ENCODE measurements around the gene ACP1. TPM values are rescaled to one million over a fixed set of nuclear protein-coding genes. Genes with fewer than 3 reads are reported as not detected.

ACP1 gene
- total and polyA plus RNA-seq, 2 of the 8 experiments (the other 6 are each of a cell fraction or from before 2014, with no cell fraction given), result 115 to 155 TPM

DNA sequence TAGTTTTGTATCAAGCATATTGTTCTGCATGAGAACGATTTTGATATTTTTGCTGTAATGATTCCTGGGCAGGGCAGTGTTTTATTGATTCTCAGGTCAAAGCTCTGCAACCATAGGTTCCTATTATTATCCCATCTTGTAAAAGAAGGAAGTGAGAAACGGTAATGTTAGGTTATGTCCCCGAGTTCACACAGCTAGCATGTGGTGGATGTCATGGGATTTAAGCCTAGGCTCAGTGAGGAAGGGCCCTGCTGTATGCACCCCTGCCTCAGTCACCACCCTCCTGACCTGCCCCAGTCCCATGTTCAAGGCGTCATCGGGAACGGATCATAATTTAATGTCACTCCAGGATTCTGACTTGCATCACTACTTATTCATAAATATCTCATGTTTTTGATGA, 10.7 kb downstream of the ACP1 start:
- Histone ChIP-seq H2AFZ (ENCODE audit: low read length) (no peak overlapping the region), H2BK5ac (ENCODE audit: low read depth, low read length) (no peak overlapping the region), H4K91ac (replicated peaks; ENCODE audit: insufficient read length, low read length) (no peak overlapping the region), H2AK5ac (ENCODE audit: low read depth, low read length) (no peak overlapping the region), H3K4me3 (ENCODE audit: extremely low read depth in 1 of 4, insufficient read depth in 2 of 4, low read depth in 3 of 4, low read length in 4 of 4) (no peak overlapping the region), H4K8ac (ENCODE audit: extremely low read depth, insufficient read depth, low read length) (no peak overlapping the region), H3K36me3 (ENCODE audit: control insufficient read depth in 2 of 4, insufficient read depth in 4 of 4, low read length in 3 of 4) (peaks cover 14 to 74% (median 37%) of the 10 kb centered on the region in 4 experiments), H2BK120ac (replicated peaks; ENCODE audit: low read depth, low read length) (no peak overlapping the region), H3K9me3 (ENCODE audit: insufficient read depth in 2 of 2, low read depth in 1 of 2, low read length in 1 of 2) (no peaks in the 10 kb centered on the region), H3K23me2 (ENCODE audit: low read depth, low read length) (no peaks in the 10 kb centered on the region), H3K9ac (replicated peaks in 1 of 4; ENCODE audit: extremely low read depth in 1 of 4, low read depth in 3 of 4, low read length in 3 of 4) (no peak overlapping the region), H3K56ac (replicated peaks; ENCODE audit: insufficient read length, low read depth, low read length) (no peak overlapping the region), H3K79me2 (ENCODE audit: control insufficient read depth in 1 of 2, insufficient read depth in 2 of 2, low read length in 2 of 2) (peaks cover 3 to 62% of the 10 kb centered on the region in 2 experiments; a peak in 3 of 4 replicates), H4K5ac (ENCODE audit: insufficient read length, low read depth, low read length) (no peak overlapping the region), H3K4me1 (replicated peaks in 1 of 4; ENCODE audit: control insufficient read depth in 3 of 4, insufficient read depth in 4 of 4, low read length in 3 of 4) (no peaks in the 10 kb centered on the region), H3K79me1 (ENCODE audit: low read depth, low read length) (peaks cover 9% of the 10 kb centered on the region), H3K27me3 (replicated peaks in 1 of 4; ENCODE audit: control insufficient read depth in 3 of 4, extremely low read depth in 1 of 4, insufficient read depth in 3 of 4, low read length in 3 of 4) (no peaks in the 10 kb centered on the region), H2BK12ac (ENCODE audit: low read depth, low read length) (no peak overlapping the region), H4K20me1 (replicated peaks in 1 of 2; ENCODE audit: control insufficient read depth in 1 of 2, insufficient read depth in 2 of 2, low read length in 2 of 2) (peaks cover 18 to 23% of the 10 kb centered on the region in 2 experiments), H3K4ac (replicated peaks; ENCODE audit: insufficient read length, low read depth, low read length) (no peak overlapping the region), H3K23ac (ENCODE audit: insufficient read length) (no peak overlapping the region), H2BK15ac (ENCODE audit: low read length) (no peak overlapping the region), H2BK20ac (ENCODE audit: low read length) (no peak overlapping the region), H3K18ac (ENCODE audit: extremely low read depth, low read length) (no peak overlapping the region), H3K4me2 (ENCODE audit: insufficient read depth in 1 of 2, low read depth in 2 of 2, low read length in 2 of 2) (no peak overlapping the region), H3K27ac (ENCODE audit: low read depth, low read length) (no peak overlapping the region), H3K14ac (ENCODE audit: insufficient read length) (no peak overlapping the region)
- POLR2A ChIA-PET (ENCODE audit: partially characterized antibody), result interaction anchor here (0.8 to 1.8 kb wide), 2 partner anchors 10 to 12 kb away, joined by 3 to 5 read pairs; partner anchors contain the start of gene ALKAL2
- DNase-seq (ENCODE audit: low read depth in 1 of 2, low spot score in 2 of 2), result no peak
- WGBS, 2 experiments (ENCODE audit: extremely low coverage in 1 of 2, insufficient coverage in 1 of 2, insufficient read length in 1 of 2, insufficient replicate concordance in 2 of 2, low coverage in 1 of 2, low lambda C conversion rate in 2 of 2, missing lambda C conversion rate in 1 of 2), result 88% methylated on average over 6 of the region's 6 CpGs; no CpG with 5 or more reads in 1 of the 2 experiments
- CTCF ChIA-PET (ENCODE audit: partially characterized antibody), result interaction anchor here (0.6 to 2.5 kb wide), 4 partner anchors 15 to 259 kb away, joined by 3 to 12 read pairs (median 4); no protein-coding TSS in a partner anchor
- no peak for FAIRE-seq
- TF ChIP-seq CBX8 (IDR thresholded peaks at IDR 0.05; ENCODE audit: borderline replicate concordance, low read depth, low read length), result no peak
- no peak for TF ChIP-seq YY1 (IDR thresholded peaks at IDR 0.05; ENCODE audit: low read depth, low read length)
- TF ChIP-seq CHD1 (IDR thresholded peaks at IDR 0.05; ENCODE audit: low read depth, low read length), result no peak
- TF ChIP-seq GABPA (IDR thresholded peaks at IDR 0.05; ENCODE audit: borderline replicate concordance, insufficient read depth, low read length), result no peak
- no peak for TF ChIP-seq CREB1 (IDR thresholded peaks at IDR 0.05)
- no peak for TF ChIP-seq RBBP5 (IDR thresholded peaks at IDR 0.05; ENCODE audit: borderline replicate concordance, low read depth, low read length)
- TF ChIP-seq, protein P1, sequence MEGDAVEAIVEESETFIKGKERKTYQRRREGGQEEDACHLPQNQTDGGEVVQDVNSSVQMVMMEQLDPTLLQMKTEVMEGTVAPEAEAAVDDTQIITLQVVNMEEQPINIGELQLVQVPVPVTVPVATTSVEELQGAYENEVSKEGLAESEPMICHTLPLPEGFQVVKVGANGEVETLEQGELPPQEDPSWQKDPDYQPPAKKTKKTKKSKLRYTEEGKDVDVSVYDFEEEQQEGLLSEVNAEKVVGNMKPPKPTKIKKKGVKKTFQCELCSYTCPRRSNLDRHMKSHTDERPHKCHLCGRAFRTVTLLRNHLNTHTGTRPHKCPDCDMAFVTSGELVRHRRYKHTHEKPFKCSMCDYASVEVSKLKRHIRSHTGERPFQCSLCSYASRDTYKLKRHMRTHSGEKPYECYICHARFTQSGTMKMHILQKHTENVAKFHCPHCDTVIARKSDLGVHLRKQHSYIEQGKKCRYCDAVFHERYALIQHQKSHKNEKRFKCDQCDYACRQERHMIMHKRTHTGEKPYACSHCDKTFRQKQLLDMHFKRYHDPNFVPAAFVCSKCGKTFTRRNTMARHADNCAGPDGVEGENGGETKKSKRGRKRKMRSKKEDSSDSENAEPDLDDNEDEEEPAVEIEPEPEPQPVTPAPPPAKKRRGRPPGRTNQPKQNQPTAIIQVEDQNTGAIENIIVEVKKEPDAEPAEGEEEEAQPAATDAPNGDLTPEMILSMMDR (IDR thresholded peaks at IDR 0.05; ENCODE audit: control extremely low read depth in 1 of 3, insufficient read depth in 1 of 3, low read depth in 1 of 3, low read length in 3 of 3), result no peak
- TF ChIP-seq BACH1 (IDR thresholded peaks at IDR 0.05; ENCODE audit: low read length), result no peak
- TF ChIP-seq SP2 (IDR thresholded peaks at IDR 0.05; ENCODE audit: low read length), result no peak
- no peak for TF ChIP-seq HDAC2 (IDR thresholded peaks at IDR 0.05; ENCODE audit: borderline replicate concordance in 1 of 2, low read depth in 2 of 2, low read length in 2 of 2)
- TF ChIP-seq NRF1 (IDR thresholded peaks at IDR 0.05; ENCODE audit: low read depth, low read length), result no peak
- no peak for TF ChIP-seq RXRA (IDR thresholded peaks at IDR 0.05; ENCODE audit: insufficient read depth, low read depth, low read length)

Measured in H1 (cell line).